ENCODE measurements around the gene TIAM1. TPM values are rescaled to one million over a fixed set of nuclear protein-coding genes. Genes with fewer than 3 reads are reported as not detected.

The TIAM1 gene
- total RNA-seq, 1 donor from 2014 or later, result 35.4 TPM

- no peak overlapping the region for H3K27ac Mint-ChIP-seq
- H3K4me3 Mint-ChIP-seq (ENCODE audit: low read depth), result no peak overlapping the region
- H3K9me3 Mint-ChIP-seq (ENCODE audit: low read depth), result no peaks in the 10 kb centered on the region
- peaks cover 7% of the 10 kb centered on the region for H3K36me3 Mint-ChIP-seq (ENCODE audit: insufficient read depth)
- DNase-seq (ENCODE audit: low spot score, unreplicated experiment), result no peak
- H3K4me1 Mint-ChIP-seq (ENCODE audit: low read depth), result no peaks in the 10 kb centered on the region
- H3K27me3 Mint-ChIP-seq, result peaks cover 4% of the 10 kb centered on the region
- TF ChIP-seq CTCF (IDR thresholded peaks at IDR 0.05; ENCODE audit: unreplicated experiment), result no peak
Measured at GRCh38 chr21:31186916-31187315, 157.1 kb downstream of the TIAM1 start.

- Mint-ChIP-seq H3K4me1 (ENCODE audit: low read depth) (no peaks in the 10 kb centered on the region), H3K27me3 (peaks cover 3% of the 10 kb centered on the region), H3K9me3 (ENCODE audit: low read depth) (no peaks in the 10 kb centered on the region), H3K4me3 (ENCODE audit: low read depth) (no peak overlapping the region), H3K36me3 (ENCODE audit: insufficient read depth) (peaks cover 6% of the 10 kb centered on the region), H3K27ac (no peak overlapping the region)
- no peak for DNase-seq (ENCODE audit: low spot score, unreplicated experiment)
- no peak for TF ChIP-seq CTCF (IDR thresholded peaks at IDR 0.05; ENCODE audit: unreplicated experiment)
Measured at GRCh38 chr21:31185663-31186062, 158.4 kb downstream of the TIAM1 start.

- DNase-seq (ENCODE audit: low spot score, unreplicated experiment), result no peak
- H3K27ac Mint-ChIP-seq, result no peak overlapping the region
- H3K9me3 Mint-ChIP-seq (ENCODE audit: low read depth), result no peaks in the 10 kb centered on the region
Measured at GRCh38 chr21:31184876-31185275, 159.2 kb downstream of the TIAM1 start.

GRCh38 chr21:31184459-31184858, 159.6 kb downstream of the TIAM1 start:
- Mint-ChIP-seq H3K9me3 (ENCODE audit: low read depth) (no peaks in the 10 kb centered on the region), H3K27ac (no peak overlapping the region), H3K27me3 (no peaks in the 10 kb centered on the region), H3K4me3 (ENCODE audit: low read depth) (no peak overlapping the region), H3K36me3 (ENCODE audit: insufficient read depth) (peaks cover 6% of the 10 kb centered on the region), H3K4me1 (ENCODE audit: low read depth) (no peaks in the 10 kb centered on the region)
- TF ChIP-seq CTCF (IDR thresholded peaks at IDR 0.05; ENCODE audit: unreplicated experiment), result no peak
- DNase-seq (ENCODE audit: low spot score, unreplicated experiment), result no peak

More at GRCh38 chr21:31184876-31185275, 159.2 kb downstream of the TIAM1 start:
- no peak overlapping the region for H3K4me3 Mint-ChIP-seq (ENCODE audit: low read depth)
- H3K27me3 Mint-ChIP-seq, result no peaks in the 10 kb centered on the region
- no peak for TF ChIP-seq CTCF (IDR thresholded peaks at IDR 0.05; ENCODE audit: unreplicated experiment)
- H3K4me1 Mint-ChIP-seq (ENCODE audit: low read depth), result no peaks in the 10 kb centered on the region
- H3K36me3 Mint-ChIP-seq (ENCODE audit: insufficient read depth), result peaks cover 6% of the 10 kb centered on the region

- Mint-ChIP-seq H3K36me3 (ENCODE audit: insufficient read depth) (peaks cover 6% of the 10 kb centered on the region), H3K27ac (no peak overlapping the region), H3K4me1 (ENCODE audit: low read depth) (no peaks in the 10 kb centered on the region), H3K9me3 (ENCODE audit: low read depth) (no peaks in the 10 kb centered on the region), H3K27me3 (no peaks in the 10 kb centered on the region), H3K4me3 (ENCODE audit: low read depth) (no peak overlapping the region)
- TF ChIP-seq CTCF (IDR thresholded peaks at IDR 0.05; ENCODE audit: unreplicated experiment), result no peak
- no peak for DNase-seq (ENCODE audit: low spot score, unreplicated experiment)
Measured at GRCh38 chr21:31182231-31183140, 161.6 kb downstream of the TIAM1 start.

Data from progenitor cell of endocrine pancreas (in vitro differentiated cells).